B cell (primary cell): ENCODE data around the gene CYP2W1.

ENCODE experiments used
- CTCF ChIP-seq: fragments of 200-600 bp; IDR thresholded peaks from one replicate; pipeline ENCODE4 v1.8.0; 2022; ENCODE audit warnings: antibody characterized with exemption, mild to moderate bottlenecking
- EZH2 ChIP-seq: IDR thresholded peaks from 2 replicates; pipeline ENCODE4 v1.6.1; 2012; ENCODE audit warnings: borderline replicate concordance, low read depth, mild to moderate bottlenecking, moderate library complexity, low read length; ENCODE audit not compliant: insufficient read depth, poor library complexity, severe bottlenecking

GRCh38 chr7:937856-938484 is 45.0 kb upstream of the CYP2W1 start:
- no peak for TF ChIP-seq CTCF
- TF ChIP-seq EZH2 = no peak
